IMR-90 (cell line): ENCODE measurements around the gene EFCAB10. TPM values are rescaled to one million over a fixed set of nuclear protein-coding genes. Genes with fewer than 3 reads are reported as not detected.

Experiments
- ATAC-seq: fragments of 200-7000 bp; cut with Tn5 transposase; 2 replicates; pipeline ENCODE4 v1.9.1; 2020; ENCODE audit warnings: low read depth, mild to moderate bottlenecking, moderate library complexity
- BruUV-seq: library from RNA; stranded (reverse); fragments of 400-500 nt; replicated peaks from 2 replicates; lab custom pipeline; 2021; lab: Mats Ljungman, UMichigan
- CTCF ChIA-PET: fragments of 300-600 bp; formaldehyde crosslinking; extraction: SDS; loops from one replicate; lab custom pipeline; 2021; ENCODE audit warnings: antibody characterized with exemption; lab: Yijun Ruan, JAX
- POLR2A ChIA-PET: fragments of 300-600 bp; sonication (Branson Sonifier 250); formaldehyde crosslinking; loops from one replicate; lab custom pipeline; 2022; ENCODE audit warnings: antibody characterized with exemption; ENCODE audit not compliant: unreplicated experiment; lab: Charles Lee
- DNase-seq: peaks from one replicate; pipeline ENCODE4 v3.0.0; 2013
- H2AFZ ChIP-seq: replicated peaks from 2 replicates; pipeline ENCODE3; 2013; ENCODE audit warnings: low read length, mild to moderate bottlenecking; ENCODE audit not compliant: poor library complexity
- H2AK5ac ChIP-seq: 2 replicates; pipeline ENCODE4 v1.6.1; 2013; ENCODE audit warnings: low read depth, low read length, inconsistent platforms
- H2AK9ac ChIP-seq: replicated peaks from 2 replicates; pipeline ENCODE3; 2013; ENCODE audit warnings: mild to moderate bottlenecking, low read depth, low read length, moderate library complexity; ENCODE audit not compliant: poor library complexity
- H2BK120ac ChIP-seq: 2 replicates; pipeline ENCODE4 v1.6.1; 2013; ENCODE audit warnings: low read depth, low read length, inconsistent platforms
- H2BK15ac ChIP-seq: 3 replicates; pipeline ENCODE4 v1.6.1; 2013; ENCODE audit warnings: low read depth, low read length, inconsistent platforms
- H2BK20ac ChIP-seq: 2 replicates; pipeline ENCODE4 v1.6.1; 2013; ENCODE audit warnings: low read depth, mild to moderate bottlenecking, inconsistent platforms, low read length, moderate library complexity
- H2BK5ac ChIP-seq: 2 replicates; pipeline ENCODE4 v1.6.1; 2013; ENCODE audit warnings: mild to moderate bottlenecking, low read depth, low read length, inconsistent platforms; ENCODE audit not compliant: poor library complexity, severe bottlenecking
- H3K14ac ChIP-seq: replicated peaks from 2 replicates; pipeline ENCODE4 v1.6.1; 2013; ENCODE audit warnings: low read depth, low read length, inconsistent platforms
- H3K18ac ChIP-seq: 2 replicates; pipeline ENCODE4 v1.6.1; 2013; ENCODE audit warnings: low read depth, low read length, control low read depth
- H3K23ac ChIP-seq: 2 replicates; pipeline ENCODE4 v1.6.1; 2013; ENCODE audit warnings: low read depth, low read length, inconsistent platforms
- H3K27ac ChIP-seq: 2 replicates; pipeline ENCODE4 v1.5.1; 2013; ENCODE audit warnings: mild to moderate bottlenecking, control low read depth, low read length; ENCODE audit not compliant: insufficient read depth
- H3K27me3 ChIP-seq: 2 replicates; pipeline ENCODE4 v1.6.1; 2013; ENCODE audit warnings: low read length; ENCODE audit not compliant: control insufficient read depth, insufficient read depth
- H3K36me3 ChIP-seq: 2 replicates; pipeline ENCODE4 v1.6.1; 2013; ENCODE audit warnings: low read length, mixed read lengths; ENCODE audit not compliant: control insufficient read depth, insufficient read depth
- H3K4ac ChIP-seq: 2 replicates; pipeline ENCODE4 v1.6.1; 2013; ENCODE audit warnings: low read depth, low read length, inconsistent platforms
- H3K4me1 ChIP-seq: 2 replicates; pipeline ENCODE4 v1.6.1; 2013; ENCODE audit warnings: low read length, mixed read lengths; ENCODE audit not compliant: control insufficient read depth, insufficient read depth
- H3K4me2 ChIP-seq: 2 replicates; pipeline ENCODE4 v1.6.1; 2013; ENCODE audit warnings: low read depth, mild to moderate bottlenecking, control low read depth, low read length, moderate library complexity
- H3K4me3 ChIP-seq: 2 replicates; pipeline ENCODE4 v1.5.1; 2013; ENCODE audit warnings: low read depth, mild to moderate bottlenecking, control low read depth, low read length, moderate library complexity; ENCODE audit not compliant: insufficient read depth
- H3K56ac ChIP-seq: 2 replicates; pipeline ENCODE4 v1.6.1; 2013; ENCODE audit warnings: low read length, inconsistent platforms; ENCODE audit not compliant: insufficient read depth; ENCODE audit errors: extremely low read depth
- H3K79me1 ChIP-seq, 2 experiments: 2 replicates each; pipeline ENCODE4 v1.6.1; 2013; ENCODE audit warnings: low read length in 2 of 2, inconsistent platforms in 1 of 2, low read depth in 1 of 2
- H3K9ac ChIP-seq: 2 replicates; pipeline ENCODE4 v1.6.1; 2013; ENCODE audit warnings: low read depth, low read length, control low read depth
- H3K9me1 ChIP-seq: 2 replicates; pipeline ENCODE4 v1.6.1; 2013; ENCODE audit warnings: low read length, inconsistent platforms; ENCODE audit not compliant: insufficient read depth
- H3K9me3 ChIP-seq: 2 replicates; pipeline ENCODE4 v1.6.1; 2013; ENCODE audit warnings: low read length; ENCODE audit not compliant: control insufficient read depth, insufficient read depth
- H4K20me1 ChIP-seq: 2 replicates; pipeline ENCODE4 v1.6.1; 2013; ENCODE audit warnings: low read length, inconsistent platforms; ENCODE audit not compliant: insufficient read depth
- H4K5ac ChIP-seq: 2 replicates; pipeline ENCODE4 v1.6.1; 2013; ENCODE audit warnings: mild to moderate bottlenecking, low read depth, low read length, control low read depth
- H4K8ac ChIP-seq, 2 experiments: 2 replicates each; pipeline ENCODE4 v1.6.1; 2013; ENCODE audit warnings: low read depth in 2 of 2, low read length in 2 of 2, control low read depth in 1 of 2, inconsistent platforms in 1 of 2
- H4K91ac ChIP-seq: 2 replicates; pipeline ENCODE4 v1.6.1; 2013; ENCODE audit warnings: low read depth, low read length, inconsistent platforms; ENCODE audit not compliant: insufficient read depth
- BHLHE40 ChIP-seq: fragments of 150-350 bp; IDR thresholded peaks from 2 replicates; pipeline ENCODE4 v1.6.1; 2016; ENCODE audit warnings: mild to moderate bottlenecking, low read depth, low read length
- CEBPB ChIP-seq: IDR thresholded peaks from 2 replicates; pipeline ENCODE4 v1.6.1; 2012; ENCODE audit warnings: low read depth, low read length, improper control_type of control experiment
- CHD1 ChIP-seq: IDR thresholded peaks from 2 replicates; pipeline ENCODE4 v1.6.1; 2012; ENCODE audit warnings: low read depth, low read length, improper control_type of control experiment
- CTCF ChIP-seq: conservative IDR thresholded peaks from 2 replicates; pipeline ENCODE4 v1.5.1; 2012; ENCODE audit warnings: mild to moderate bottlenecking, low read depth, low read length, improper control_type of control experiment
- ELK1 ChIP-seq: fragments of 150-350 bp; IDR thresholded peaks from 2 replicates; pipeline ENCODE4 v1.6.1; 2016; ENCODE audit warnings: low read depth, mild to moderate bottlenecking, low read length, moderate library complexity, borderline replicate concordance
- FOS ChIP-seq: fragments of 150-350 bp; IDR thresholded peaks from 2 replicates; pipeline ENCODE4 v1.6.1; 2016; ENCODE audit warnings: low read depth, low read length
- MAFK ChIP-seq: IDR thresholded peaks from 2 replicates; pipeline ENCODE4 v1.6.1; 2012; ENCODE audit warnings: low read depth, low read length, improper control_type of control experiment
- MAZ ChIP-seq: IDR thresholded peaks from 2 replicates; pipeline ENCODE4 v1.6.1; 2012; ENCODE audit warnings: low read depth, mild to moderate bottlenecking, low read length, improper control_type of control experiment, moderate library complexity, borderline replicate concordance
- MXI1 ChIP-seq: IDR thresholded peaks from 2 replicates; pipeline ENCODE4 v1.6.1; 2012; ENCODE audit warnings: low read depth, mild to moderate bottlenecking, low read length, moderate library complexity, borderline replicate concordance
- NFE2L2 ChIP-seq: fragments of 150-350 bp; IDR thresholded peaks from 2 replicates; pipeline ENCODE4 v1.6.1; 2016; ENCODE audit warnings: low read depth, mild to moderate bottlenecking, low read length
- POLR2A ChIP-seq: IDR thresholded peaks from 2 replicates; pipeline ENCODE4 v1.6.1; 2012; ENCODE audit warnings: mild to moderate bottlenecking, low read depth, low read length
- RAD21 ChIP-seq: IDR thresholded peaks from 2 replicates; pipeline ENCODE4 v1.6.1; 2012; ENCODE audit warnings: low read length, improper control_type of control experiment
- RCOR1 ChIP-seq: IDR thresholded peaks from 2 replicates; pipeline ENCODE4 v1.6.1; 2012; ENCODE audit warnings: mild to moderate bottlenecking, low read length, improper control_type of control experiment; ENCODE audit not compliant: insufficient replicate concordance
- RFX5 ChIP-seq: IDR thresholded peaks from 2 replicates; pipeline ENCODE4 v1.8.0; 2012; ENCODE audit warnings: low read depth, mild to moderate bottlenecking, low read length, moderate library complexity
- SMC3 ChIP-seq: fragments of 150-350 bp; IDR thresholded peaks from 2 replicates; pipeline ENCODE4 v1.6.1; 2016; ENCODE audit warnings: low read depth, mild to moderate bottlenecking, antibody characterized with exemption, low read length, moderate library complexity
- USF2 ChIP-seq: fragments of 150-350 bp; IDR thresholded peaks from 2 replicates; pipeline ENCODE4 v1.6.1; 2017; ENCODE audit warnings: mild to moderate bottlenecking, antibody characterized with exemption, low read length, low read depth
- WGBS, 2 experiments: methylation state at CpG; one replicate each; pipeline versions ENCODE4 v1.1.5 to v1.1.7; 2013; ENCODE audit warnings: missing lambda C conversion rate in 2 of 2; ENCODE audit not compliant: insufficient read length in 1 of 2; ENCODE audit errors: extremely low coverage in 2 of 2; 5-methylcytosine and 5-hydroxymethylcytosine counted together
- dilution Hi-C: fragments of 300-500 bp; cut with HindIII; formaldehyde crosslinking; loops from one replicate; pipeline ENCODE4 v1.14.3; 2018; ENCODE audit warnings: low sequenced_read_pairs; ENCODE audit not compliant: unreplicated experiment
- in situ Hi-C: fragments of 300-500 bp; cut with MboI; formaldehyde crosslinking; loops from 3 replicates; pipeline ENCODE4 v1.14.3; 2019; ENCODE audit warnings: low sequenced_read_pairs, inconsistent platforms, mixed read lengths
- intact Hi-C: fragments of 100-400 bp; cut with micrococcal nuclease; formaldehyde crosslinking; loops from 2 replicates; pipeline ENCODE4 v1.10.0; 2022
- polyA plus RNA-seq, 3 experiments: library from polyadenylated mRNA; depleted of rRNA; stranded (reverse); fragments of >200 nt; gene quantifications; 2 replicates each; pipeline ENCODE4 v1.2.3, GENCODE V29; 2012; ENCODE audit warnings: low replicate concordance in 1 of 3
- total RNA-seq: library from RNA; depleted of rRNA; stranded (reverse); fragments of >200 nt; gene quantifications from 2 replicates; pipeline ENCODE4 v1.2.3, GENCODE V29; 2012

The EFCAB10 gene
- total and polyA plus RNA-seq, 2 of the 4 experiments (the other 2 are of a cell fraction), result not detected

- ChIA-PET CTCF (no interaction called here), POLR2A (interaction anchor here (0.6 kb wide), 1 partner anchor 12 kb away, joined by 7 read pairs; no protein-coding TSS in a partner anchor)
- H2BK5ac ChIP-seq, result no peak overlapping the region
- WGBS, 2 experiments, result 67% methylated on average over 1 of the region's 1 CpG; no CpG with 5 or more reads in 1 of the 2 experiments
- no peak overlapping the region for H2BK20ac ChIP-seq
- no peak overlapping the region for H3K4me2 ChIP-seq
- no peak overlapping the region for H4K91ac ChIP-seq
- dilution Hi-C loops, result no loop called here
- in situ Hi-C loops, result no loop called here
- H2BK15ac ChIP-seq, result no peak overlapping the region
- no peak for ATAC-seq
- H3K36me3 ChIP-seq, result no peaks in the 10 kb centered on the region
- H3K23ac ChIP-seq, result no peak overlapping the region
- no peak overlapping the region for H3K56ac ChIP-seq
- no TSS peak for BruUV-seq
- H3K4me3 ChIP-seq, result no peak overlapping the region
- H3K4me1 ChIP-seq, result no peaks in the 10 kb centered on the region
- H3K9me1 ChIP-seq, result no peaks in the 10 kb centered on the region
- no peaks in the 10 kb centered on the region for H4K20me1 ChIP-seq
- H3K14ac ChIP-seq, result no peak overlapping the region
- H2AK5ac ChIP-seq, result no peak overlapping the region
- no peak overlapping the region for H4K8ac ChIP-seq
- intact Hi-C loops, result no loop called here
- H3K79me1 ChIP-seq, result no peaks in the 10 kb centered on the region
- H3K4ac ChIP-seq, result no peak overlapping the region
- no peak overlapping the region for H3K18ac ChIP-seq
- H4K5ac ChIP-seq, result no peak overlapping the region
- DNase-seq, result no peak
- no peak for TF ChIP-seq BHLHE40
- no peak for TF ChIP-seq RCOR1
- no peak for TF ChIP-seq USF2
- no peak for TF ChIP-seq RFX5
- TF ChIP-seq CEBPB, result no peak
- TF ChIP-seq CTCF, result no peak
- TF ChIP-seq ELK1, result no peak
- no peak for TF ChIP-seq SMC3
- TF ChIP-seq FOS, result no peak
- TF ChIP-seq POLR2A, result no peak
- no peak for TF ChIP-seq CHD1
- TF ChIP-seq MAZ, result no peak
- no peak for TF ChIP-seq MAFK
- no peak for TF ChIP-seq RAD21
- TF ChIP-seq NFE2L2, result no peak
- TF ChIP-seq MXI1, result no peak
- no peak overlapping the region for H2AFZ ChIP-seq
- no peak overlapping the region for H2BK120ac ChIP-seq
- no peaks in the 10 kb centered on the region for H3K9me3 ChIP-seq
- H2AK9ac ChIP-seq, result no peak overlapping the region
- H3K27me3 ChIP-seq, result no peaks in the 10 kb centered on the region
- H3K9ac ChIP-seq, result no peak overlapping the region
- no peak overlapping the region for H3K27ac ChIP-seq
Measured at GRCh38 chr7:105577251-105577650, 4.0 kb downstream of the EFCAB10 start.
